Erythroblast (primary cell): Measurements from ENCODE around the gene GOLGA6L10.
"Not testable (repeated sequence)": the region's sequence is repeated elsewhere in the genome, so short reads cannot be mapped to it uniquely, and the experiment has no call there.

Experiments used
- GATA1 ChIP-seq: IDR thresholded peaks from 2 replicates; pipeline ENCODE4 v1.6.1; 2011; ENCODE audit warnings: low read depth, mild to moderate bottlenecking, control low read depth, low read length, moderate library complexity
- POLR2A ChIP-seq: IDR thresholded peaks from 2 replicates; pipeline ENCODE4 v1.6.1; 2011; ENCODE audit warnings: mild to moderate bottlenecking, low read length

GRCh38 chr15:82330921-82331320 lies 18.4 kb downstream of the GOLGA6L10 start:
- TF ChIP-seq POLR2A, GATA1: not testable (repeated sequence)
